ENCODE results near the gene RETREG2. TPM values are rescaled to one million over a fixed set of nuclear protein-coding genes. Genes with fewer than 3 reads are reported as not detected.

RETREG2 gene
- total RNA-seq: 31.2 TPM

- DNase-seq: peak; percentile 81
Observed at GRCh38 chr2:219177552-219178376, at the start of gene RETREG2. TSS of gene RETREG2 (plus strand) at chr2:219178275. CDS start at chr2:219178353, 78 bp downstream.

GRCh38 chr2:219128396-219128795 is 49.7 kb upstream of the RETREG2 start:
- no peak for DNase-seq

GRCh38 chr2:219129589-219129988 is 48.5 kb upstream of the RETREG2 start:
- no peak for DNase-seq

GRCh38 chr2:219131327-219131726 is 46.7 kb upstream of the RETREG2 start:
- no peak for DNase-seq

GRCh38 chr2:219131744-219132143 is 46.3 kb upstream of the RETREG2 start:
- DNase-seq: no peak

GRCh38 chr2:219133976-219134375 is 44.1 kb upstream of the RETREG2 start:
- DNase-seq: no peak

- no peak for DNase-seq
Observed at GRCh38 chr2:219140722-219141121, 37.4 kb upstream of the RETREG2 start.

- DNase-seq: no peak
Observed at GRCh38 chr2:219142329-219142728, 35.7 kb upstream of the RETREG2 start.

GRCh38 chr2:219149667-219150066 is 28.4 kb upstream of the RETREG2 start:
- no peak for DNase-seq

GRCh38 chr2:219155054-219155644 is 22.9 kb upstream of the RETREG2 start:
- peak; percentile 51 for DNase-seq

GRCh38 chr2:219157396-219157795 is 20.7 kb upstream of the RETREG2 start:
- no peak for DNase-seq

- no peak for DNase-seq
Observed at GRCh38 chr2:219158025-219158424, 20.1 kb upstream of the RETREG2 start.

GRCh38 chr2:219158586-219158985 is 19.5 kb upstream of the RETREG2 start:
- DNase-seq: no peak

- no peak for DNase-seq
Observed at GRCh38 chr2:219159771-219160185, 18.3 kb upstream of the RETREG2 start.

GRCh38 chr2:219160186-219161017 is 17.7 kb upstream of the RETREG2 start, which contains the start of gene NHEJ1:
TSS of gene NHEJ1 (minus strand) at chr2:219160815. CDS start at chr2:219158362, 2,453 bp downstream.
- DNase-seq: peak; percentile 91

GRCh38 chr2:219161097-219161496 is 17.0 kb upstream of the RETREG2 start:
- no peak for DNase-seq

GRCh38 chr2:219163156-219163555 is 14.9 kb upstream of the RETREG2 start:
- no peak for DNase-seq

- no peak for DNase-seq
Observed at GRCh38 chr2:219165058-219165911, 12.8 kb upstream of the RETREG2 start.

- DNase-seq: no peak
Observed at GRCh38 chr2:219167997-219168396, 10.1 kb upstream of the RETREG2 start.

- DNase-seq: no peak
Observed at GRCh38 chr2:219168526-219168925, 9.5 kb upstream of the RETREG2 start.

GRCh38 chr2:219168932-219169331 is 9.1 kb upstream of the RETREG2 start:
- DNase-seq: no peak
